Jurkat, Clone E6-1 (cell line): ENCODE measurements around the gene TMEM168.

Experiments
- DNase-seq: peaks from one replicate; pipeline ENCODE4 v3.0.0-alpha.2; 2011; ENCODE audit warnings: low read depth, low spot score
- H3K4me3 ChIP-seq: 2 replicates; pipeline ENCODE4 v1.5.1; 2011; ENCODE audit warnings: mild to moderate bottlenecking, low read length, control low read depth, moderate library complexity

Gene TMEM168

DNA sequence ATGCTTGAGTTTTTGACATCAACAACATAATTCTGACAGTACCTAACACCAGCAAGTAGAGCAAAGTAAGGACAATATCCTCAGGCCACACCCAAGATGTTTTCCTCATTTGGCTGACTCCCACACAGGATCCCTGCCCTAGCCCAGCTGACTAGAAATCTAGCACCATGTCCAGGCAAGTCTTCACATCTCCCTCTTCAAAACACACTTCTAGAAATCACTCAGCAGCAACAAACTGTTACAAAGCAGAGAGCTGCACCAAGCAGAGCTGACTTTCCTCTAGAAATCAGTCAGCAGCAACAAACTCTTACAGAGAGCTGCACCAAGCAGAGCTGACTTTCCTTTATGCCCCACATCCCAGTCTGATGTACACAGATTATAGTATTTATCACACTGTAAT, 7.7 kb downstream of the TMEM168 start:
- DNase-seq: no peak
- no peak overlapping the region for H3K4me3 ChIP-seq

DNA sequence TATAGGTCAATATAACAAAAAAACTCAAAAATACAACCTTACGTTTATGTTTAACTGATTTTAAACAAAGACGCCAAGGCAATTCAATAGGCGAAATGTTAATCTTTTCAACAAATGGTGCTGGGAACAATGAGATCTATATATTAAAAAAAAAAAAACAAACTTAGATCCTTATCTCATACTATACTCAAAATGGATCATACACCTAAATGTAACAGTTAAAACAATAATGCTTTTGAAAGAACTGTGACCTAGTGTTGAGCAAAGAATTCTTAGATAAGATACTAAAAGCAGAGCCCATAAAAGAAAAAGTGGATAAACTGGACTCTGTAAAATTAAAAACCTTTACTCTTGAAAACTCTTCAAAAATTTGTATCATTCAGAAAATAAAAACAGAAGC, 8.6 kb downstream of the TMEM168 start:
- no peak overlapping the region for H3K4me3 ChIP-seq
- no peak for DNase-seq

DNA sequence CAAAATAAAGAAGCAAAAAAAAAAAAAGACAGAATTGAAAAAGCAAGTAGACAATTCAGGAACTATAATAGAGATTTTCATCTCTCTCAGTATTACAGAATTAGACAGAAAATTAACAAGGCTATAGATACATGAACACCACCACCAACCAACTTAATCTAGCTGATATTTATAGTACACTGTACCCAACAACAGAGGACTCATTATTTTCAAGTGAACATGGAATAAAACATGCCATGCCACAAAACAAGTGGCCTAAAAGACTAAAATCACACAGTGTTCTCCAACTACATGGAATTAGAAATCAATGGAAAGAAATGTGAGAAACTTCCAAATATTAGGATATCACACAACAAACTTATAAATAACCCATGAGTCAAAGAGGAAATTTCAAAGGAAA, 9.1 kb downstream of the TMEM168 start:
- H3K4me3 ChIP-seq: no peak overlapping the region
- DNase-seq: no peak

GRCh38 chr7:112779667-112780066, 10.5 kb downstream of the TMEM168 start:
- H3K4me3 ChIP-seq: no peak overlapping the region
- no peak for DNase-seq

- no peak for DNase-seq
- H3K4me3 ChIP-seq: no peak overlapping the region
Measured at GRCh38 chr7:112777406-112777805, 12.8 kb downstream of the TMEM168 start.

GRCh38 chr7:112771166-112771565, 19.0 kb downstream of the TMEM168 start:
- no peak for DNase-seq
- no peak overlapping the region for H3K4me3 ChIP-seq

DNA sequence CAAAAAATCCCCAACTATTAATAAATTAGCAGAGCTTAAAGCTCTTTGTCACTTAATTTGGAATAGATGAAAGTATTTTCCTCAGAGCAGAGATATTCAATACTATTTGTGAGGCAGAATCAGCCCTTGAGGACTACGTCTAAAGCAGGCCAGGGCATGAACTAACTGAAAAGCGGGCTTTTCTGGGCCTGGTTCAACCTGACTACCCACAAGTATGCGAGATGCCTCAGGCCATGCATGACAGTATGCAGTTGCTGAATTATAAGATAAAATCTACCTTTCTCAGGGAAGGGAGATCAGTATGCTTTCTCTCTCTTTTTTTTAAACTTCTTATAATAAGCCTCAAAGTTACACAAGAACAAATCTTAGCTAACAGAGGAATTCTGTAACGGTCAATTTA, 20.1 kb downstream of the TMEM168 start:
- H3K4me3 ChIP-seq: no peak overlapping the region

GRCh38 chr7:112765105-112765504, 25.1 kb downstream of the TMEM168 start:
- DNase-seq: no peak
- no peak overlapping the region for H3K4me3 ChIP-seq

More for the DNA sequence above, 20.1 kb downstream of the TMEM168 start:
- DNase-seq: no peak

DNA sequence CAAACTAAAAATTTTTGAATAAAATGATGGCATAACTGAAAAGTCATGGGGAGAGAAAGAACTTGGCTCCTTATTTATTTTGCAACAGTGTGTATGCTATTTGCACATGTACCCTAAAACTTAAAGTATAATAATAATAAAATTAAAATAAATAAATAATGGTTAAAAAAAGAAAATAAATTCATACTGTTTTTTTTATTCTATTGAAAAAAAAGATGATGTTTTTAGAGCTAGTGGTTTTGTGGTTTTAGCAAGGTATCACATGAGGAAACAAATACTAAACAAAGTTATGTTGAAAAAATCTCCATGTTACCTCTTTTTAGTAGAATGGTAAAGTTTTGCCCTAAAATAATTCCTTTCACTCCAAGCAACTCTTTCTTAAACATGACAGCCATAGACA, 26.2 kb downstream of the TMEM168 start:
- no peak overlapping the region for H3K4me3 ChIP-seq
- DNase-seq: no peak

DNA sequence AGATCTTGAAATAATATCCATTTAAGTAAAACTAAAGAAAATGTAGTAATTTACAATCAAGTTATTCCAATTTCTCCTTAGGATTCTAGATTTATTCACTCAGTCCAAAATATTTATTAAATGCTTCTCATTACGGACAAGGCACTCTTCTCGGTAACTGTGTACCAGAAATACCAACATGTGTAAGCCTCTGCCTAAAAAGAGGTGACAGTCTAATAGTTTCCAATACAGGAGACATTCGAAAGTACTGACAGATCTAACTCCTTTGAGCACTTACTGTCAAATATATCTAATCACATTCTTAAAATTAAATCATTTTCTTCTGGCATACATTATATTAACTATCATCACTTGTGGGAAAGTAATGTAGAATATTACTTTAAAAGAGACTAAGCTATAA, 26.9 kb downstream of the TMEM168 start:
- no peak for DNase-seq
- H3K4me3 ChIP-seq: no peak overlapping the region

- DNase-seq: no peak
- no peak overlapping the region for H3K4me3 ChIP-seq
Measured at GRCh38 chr7:112759905-112760304, 30.3 kb downstream of the TMEM168 start.

GRCh38 chr7:112757337-112757736, 32.9 kb downstream of the TMEM168 start:
- H3K4me3 ChIP-seq: no peak overlapping the region
- DNase-seq: no peak

GRCh38 chr7:112753298-112753697, 36.9 kb downstream of the TMEM168 start:
- H3K4me3 ChIP-seq: no peak overlapping the region
- no peak for DNase-seq

DNA sequence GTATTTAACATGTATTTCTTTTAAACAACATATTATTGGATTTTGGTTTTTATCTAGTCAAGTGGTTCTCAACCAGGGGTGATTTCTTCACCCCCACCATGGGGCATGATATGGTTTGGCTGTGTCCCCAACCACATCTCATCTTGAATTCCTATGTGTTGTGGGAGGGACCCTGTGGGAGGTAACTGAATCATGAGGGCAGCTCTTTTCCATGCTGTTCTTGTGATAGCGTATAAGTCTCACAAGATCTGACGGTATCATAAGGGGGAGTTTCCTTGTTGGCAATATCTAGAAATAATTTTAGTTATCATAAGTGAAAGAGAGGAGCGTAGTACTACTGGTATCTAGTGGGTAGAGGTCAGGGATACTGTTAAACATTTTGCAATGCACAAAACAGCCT, 37.6 kb downstream of the TMEM168 start:
- DNase-seq: no peak

GRCh38 chr7:112749775-112750174, 40.4 kb downstream of the TMEM168 start:
- H3K4me3 ChIP-seq: no peak overlapping the region
- no peak for DNase-seq

More for the DNA sequence above, 37.6 kb downstream of the TMEM168 start:
- H3K4me3 ChIP-seq: no peak overlapping the region

DNA sequence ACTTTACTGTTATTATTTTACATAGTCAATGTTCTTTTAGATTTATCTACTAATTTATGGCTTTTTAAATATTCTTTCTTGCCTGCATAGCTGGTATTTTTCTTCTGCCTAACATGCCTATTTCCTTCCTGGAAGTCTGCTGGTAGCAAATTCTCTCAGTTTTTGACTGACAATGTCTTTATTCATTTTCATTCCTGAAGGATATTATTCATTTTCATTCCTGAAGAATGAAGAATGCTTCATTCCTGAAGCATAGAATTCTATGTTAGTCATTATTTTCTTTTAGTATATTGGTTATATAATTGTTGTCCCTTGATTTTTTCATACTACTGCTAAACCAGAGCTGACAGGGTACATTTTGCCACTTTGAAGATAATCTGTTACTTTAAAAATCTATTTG, 41.8 kb downstream of the TMEM168 start:
- no peak for DNase-seq
- H3K4me3 ChIP-seq: no peak overlapping the region

- no peak for DNase-seq
- no peak overlapping the region for H3K4me3 ChIP-seq
Measured at GRCh38 chr7:112745635-112746034, 44.6 kb downstream of the TMEM168 start.

DNA sequence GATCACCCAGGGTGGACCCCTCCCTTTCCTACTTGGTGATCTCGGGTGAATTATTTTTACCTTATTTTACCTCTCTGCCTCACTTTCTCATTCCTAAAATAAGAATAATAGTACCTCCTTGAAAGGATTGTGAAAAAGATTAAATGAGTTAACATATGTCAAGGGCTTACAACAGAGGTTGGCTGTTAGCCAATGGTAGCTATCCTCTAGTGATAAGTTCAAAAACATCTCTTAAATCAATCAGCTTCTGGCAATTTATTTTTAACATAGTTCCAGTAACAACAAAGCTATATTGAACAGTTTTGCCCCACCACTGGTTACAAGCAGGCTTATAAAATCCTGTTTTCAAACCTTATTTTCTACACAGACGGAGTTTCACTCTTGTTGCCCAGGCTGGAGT, 45.4 kb downstream of the TMEM168 start:
- DNase-seq: no peak
- no peak overlapping the region for H3K4me3 ChIP-seq

- H3K4me3 ChIP-seq: no peak overlapping the region
- DNase-seq: no peak
Measured at GRCh38 chr7:112743811-112744210, 46.4 kb downstream of the TMEM168 start.

DNA sequence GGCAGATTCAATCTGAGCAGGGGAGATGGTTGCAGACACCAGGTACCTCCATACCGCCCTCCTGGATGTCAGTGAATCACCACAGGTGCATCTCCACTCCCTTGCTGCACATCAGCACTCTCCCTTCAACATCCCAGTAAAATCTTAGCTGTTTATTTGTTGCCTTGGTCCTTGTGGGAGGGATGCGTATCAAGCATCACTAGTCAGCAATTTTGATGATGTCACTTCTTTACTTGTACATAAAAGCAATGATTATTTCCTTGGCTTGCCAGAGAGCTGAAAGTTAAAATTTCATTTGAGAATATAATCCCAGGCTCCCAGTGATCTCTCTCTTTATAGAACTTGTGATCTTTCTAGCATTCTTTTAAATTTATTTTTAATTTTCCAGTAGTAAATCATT, 49.5 kb downstream of the TMEM168 start:
- no peak for DNase-seq

DNA sequence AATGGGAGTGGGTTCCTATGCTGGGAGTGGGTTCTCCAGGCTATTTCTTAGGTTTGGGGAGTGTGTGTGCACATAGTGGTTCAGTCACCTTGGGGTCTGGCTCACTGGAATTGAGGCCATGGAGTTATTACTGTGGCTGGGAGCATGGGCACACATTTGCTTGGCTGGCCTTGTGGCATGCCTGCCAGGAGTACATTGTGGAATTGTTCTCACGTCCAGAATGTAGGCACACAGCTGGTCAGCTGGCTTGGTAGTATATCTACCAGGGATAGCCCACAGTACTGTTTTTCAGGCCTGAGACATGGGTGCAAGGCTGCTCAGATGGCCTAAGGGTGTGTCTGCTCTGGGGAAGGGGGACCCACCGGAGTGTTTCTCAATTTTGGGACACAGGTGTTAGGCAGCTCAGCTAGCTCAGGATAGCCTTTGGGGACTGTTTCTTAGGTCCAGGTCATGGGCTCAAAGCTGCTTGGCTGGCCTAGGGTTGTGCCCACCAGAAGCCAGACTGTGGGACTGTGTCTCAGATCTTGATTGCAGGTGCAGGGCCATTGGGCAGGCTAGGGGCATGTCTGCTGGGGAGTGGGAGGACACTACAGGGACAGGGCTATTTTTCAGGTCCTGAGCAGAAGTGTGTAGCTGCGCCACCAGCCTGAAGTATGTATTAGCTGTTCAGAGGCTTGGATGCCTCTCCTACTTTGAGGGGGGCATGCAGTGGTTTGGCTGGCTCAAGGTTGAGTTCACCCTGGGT, 50.6 kb downstream of the TMEM168 start:
- no peak overlapping the region for H3K4me3 ChIP-seq
- no peak for DNase-seq

More for the DNA sequence above, 49.5 kb downstream of the TMEM168 start:
- no peak overlapping the region for H3K4me3 ChIP-seq
